ENCODE measurements around the gene GADL1.

GADL1 gene, protein sequence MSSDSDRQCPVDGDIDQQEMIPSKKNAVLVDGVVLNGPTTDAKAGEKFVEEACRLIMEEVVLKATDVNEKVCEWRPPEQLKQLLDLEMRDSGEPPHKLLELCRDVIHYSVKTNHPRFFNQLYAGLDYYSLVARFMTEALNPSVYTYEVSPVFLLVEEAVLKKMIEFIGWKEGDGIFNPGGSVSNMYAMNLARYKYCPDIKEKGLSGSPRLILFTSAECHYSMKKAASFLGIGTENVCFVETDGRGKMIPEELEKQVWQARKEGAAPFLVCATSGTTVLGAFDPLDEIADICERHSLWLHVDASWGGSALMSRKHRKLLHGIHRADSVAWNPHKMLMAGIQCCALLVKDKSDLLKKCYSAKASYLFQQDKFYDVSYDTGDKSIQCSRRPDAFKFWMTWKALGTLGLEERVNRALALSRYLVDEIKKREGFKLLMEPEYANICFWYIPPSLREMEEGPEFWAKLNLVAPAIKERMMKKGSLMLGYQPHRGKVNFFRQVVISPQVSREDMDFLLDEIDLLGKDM

DNA sequence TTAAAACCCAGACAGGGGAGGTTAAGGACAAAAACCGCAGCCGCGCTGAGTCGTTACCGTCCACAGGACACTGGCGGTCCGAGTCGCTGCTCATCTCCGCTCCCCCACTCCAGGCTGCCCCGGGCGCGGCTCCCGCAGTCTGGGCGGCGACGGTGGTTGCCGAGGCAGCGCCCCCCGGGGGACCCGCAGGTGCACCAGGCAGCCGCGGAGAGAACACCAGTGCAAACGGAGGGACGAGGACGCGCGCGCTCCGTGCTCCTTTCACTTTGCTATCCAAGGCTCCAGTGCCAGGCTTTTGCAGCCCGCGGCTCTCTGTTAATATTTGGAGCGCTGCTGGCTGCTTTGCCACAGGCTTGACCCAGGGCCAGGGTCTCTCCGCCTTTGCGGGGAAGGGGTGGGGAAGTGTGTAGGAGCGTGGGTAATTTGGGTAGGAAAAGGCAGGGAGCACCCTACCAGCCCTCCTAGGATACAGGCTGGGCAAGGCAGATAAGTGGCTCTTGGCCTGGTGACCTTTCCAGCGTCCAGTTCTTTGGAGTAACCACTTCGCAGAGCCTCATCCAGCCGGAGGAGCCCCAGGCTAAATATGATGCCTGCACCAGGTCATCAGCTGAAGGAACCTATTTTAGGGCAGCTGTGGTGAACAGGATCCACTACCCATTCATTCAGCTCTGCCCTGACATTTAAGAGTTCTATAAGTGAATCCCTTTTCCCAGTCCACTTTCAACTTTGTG is at the start of gene GADL1:
GADL1 (minus strand) TSS at position 141 of the 731 bp plus-strand sequence; CDS start at position 94, 47 bp downstream.
- DNase-seq (ENCODE audit: low spot score), result no peak

DNA sequence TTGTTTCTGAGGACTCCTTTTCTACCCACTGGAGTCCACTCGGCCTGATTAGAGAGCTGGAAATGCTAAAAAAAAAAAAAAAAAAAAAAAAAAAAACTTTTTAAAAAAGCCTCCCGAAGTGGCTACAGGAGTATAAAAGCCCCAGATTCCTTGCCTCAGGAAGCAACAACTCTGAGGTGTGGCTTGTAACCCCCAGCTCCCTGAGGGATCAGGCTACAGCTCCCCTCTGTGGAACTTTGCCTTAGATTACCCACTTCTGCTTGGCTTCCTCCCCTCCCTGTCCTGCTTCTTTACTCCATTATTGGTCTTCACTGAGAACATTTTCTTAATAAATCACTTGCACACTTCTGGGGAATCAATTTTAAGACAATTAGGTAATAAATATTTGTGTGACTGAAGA is 49.7 kb upstream of the GADL1 start:
- no peak for DNase-seq (ENCODE audit: low spot score)

DNA sequence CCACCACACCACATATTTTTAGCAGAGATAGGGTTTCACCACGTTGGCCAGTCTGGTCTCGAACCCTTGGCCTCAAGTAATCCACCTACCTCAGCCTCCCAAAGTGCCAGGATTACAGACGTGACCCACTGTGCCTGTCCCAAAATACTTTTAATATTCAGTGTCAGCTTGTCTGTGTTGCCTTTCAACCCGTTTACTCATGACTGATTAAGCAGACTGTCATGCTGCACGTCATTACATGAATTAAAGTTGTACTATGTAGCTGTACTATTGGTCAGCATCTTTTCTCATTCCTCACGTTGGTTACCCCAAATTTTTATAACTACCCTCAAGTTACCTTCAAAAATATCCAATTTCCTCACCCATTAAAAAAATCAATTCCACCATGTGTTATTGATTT is 48.7 kb upstream of the GADL1 start:
- DNase-seq (ENCODE audit: low spot score), result no peak

DNA sequence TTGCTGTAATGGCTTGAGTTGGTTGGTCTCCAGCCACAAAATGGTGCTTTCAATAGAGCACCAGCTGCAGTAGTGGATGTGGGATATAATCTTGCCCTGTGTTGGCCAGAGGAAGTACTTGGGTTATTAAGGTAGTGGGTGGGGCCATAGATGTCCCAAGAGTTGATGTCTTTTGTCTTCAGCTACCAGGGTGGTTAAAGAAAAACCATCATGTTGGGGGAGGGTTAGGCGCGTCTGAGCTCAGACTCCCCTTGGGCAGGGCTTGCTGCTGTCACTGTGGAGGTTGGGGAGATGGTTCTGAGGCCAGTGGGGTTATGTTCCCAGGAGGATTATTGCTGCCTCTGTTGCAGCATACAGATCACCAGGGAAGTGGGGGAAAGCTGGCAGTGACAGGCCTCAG is 46.9 kb upstream of the GADL1 start:
- DNase-seq (ENCODE audit: low spot score), result no peak

DNA sequence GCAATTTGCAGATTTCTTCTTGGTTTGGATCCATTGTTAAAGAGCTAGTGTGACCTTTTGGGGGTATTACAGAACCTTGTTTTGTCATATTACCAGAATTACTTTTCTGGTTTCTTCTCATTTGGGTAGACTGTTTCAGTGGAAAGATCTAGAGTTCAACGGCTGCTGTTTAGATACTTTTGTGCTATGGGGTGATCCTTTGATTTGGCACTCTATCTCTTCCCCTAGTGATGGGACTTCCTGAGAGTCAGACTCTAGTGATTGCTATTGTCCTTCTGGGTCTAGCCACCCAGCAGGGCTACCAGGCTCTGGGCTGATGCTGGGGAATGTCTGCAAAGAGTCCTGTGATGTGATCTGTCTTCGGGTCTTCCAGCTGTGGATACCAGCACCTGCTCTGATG is 46.3 kb upstream of the GADL1 start:
- no peak for DNase-seq (ENCODE audit: low spot score)

DNA sequence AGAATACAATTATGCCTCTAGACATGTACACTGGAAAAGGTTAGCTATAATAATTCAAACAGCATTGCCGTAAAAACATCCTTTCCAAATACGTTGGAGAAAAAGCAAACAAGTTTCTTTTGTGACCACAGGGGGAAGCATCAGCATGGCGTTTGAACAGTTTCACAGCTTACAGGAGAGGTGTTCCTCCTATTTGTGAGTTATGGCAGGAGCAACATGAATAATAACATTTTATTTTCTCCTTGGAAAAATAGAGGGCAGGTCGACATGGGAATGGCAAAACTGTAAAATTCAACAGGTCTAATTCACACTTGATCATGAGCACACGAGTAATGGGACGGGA is 39.7 kb upstream of the GADL1 start:
- DNase-seq (ENCODE audit: low spot score), result no peak

DNA sequence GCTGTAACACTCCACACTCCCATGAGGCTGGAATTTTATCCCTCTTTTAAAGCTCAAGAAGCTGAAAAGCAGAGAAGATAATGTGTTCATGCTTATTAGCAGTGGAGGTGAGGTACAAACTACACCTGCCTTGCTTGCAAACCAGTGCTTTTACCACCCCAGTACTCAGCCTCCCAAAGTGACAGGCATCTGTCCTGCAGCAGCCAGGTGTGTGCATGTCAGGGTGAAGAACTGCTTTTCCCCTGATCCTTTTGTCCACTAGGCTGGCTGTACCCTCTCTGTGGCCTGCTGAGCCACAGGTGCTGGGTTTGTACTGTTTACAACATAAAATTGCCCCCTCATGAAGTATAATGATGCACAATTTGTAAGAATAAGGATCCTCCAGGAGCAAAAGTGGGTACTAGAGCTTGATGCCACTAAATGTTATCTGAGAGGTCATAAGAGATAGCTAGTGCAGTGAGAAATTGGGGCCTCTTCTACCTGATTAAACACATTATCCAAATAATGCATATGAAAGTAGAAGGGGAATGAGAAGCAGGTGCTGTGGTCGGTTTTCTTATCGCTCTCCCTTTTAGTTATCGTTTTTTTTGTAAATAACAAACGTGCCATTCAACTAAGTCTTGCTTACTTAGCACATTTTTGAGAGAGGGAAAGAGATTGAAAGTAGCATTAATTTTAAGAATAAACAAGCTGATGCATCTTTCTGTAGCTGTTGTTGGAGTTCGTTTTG is 39.2 kb upstream of the GADL1 start:
- no peak for DNase-seq (ENCODE audit: low spot score)

DNA sequence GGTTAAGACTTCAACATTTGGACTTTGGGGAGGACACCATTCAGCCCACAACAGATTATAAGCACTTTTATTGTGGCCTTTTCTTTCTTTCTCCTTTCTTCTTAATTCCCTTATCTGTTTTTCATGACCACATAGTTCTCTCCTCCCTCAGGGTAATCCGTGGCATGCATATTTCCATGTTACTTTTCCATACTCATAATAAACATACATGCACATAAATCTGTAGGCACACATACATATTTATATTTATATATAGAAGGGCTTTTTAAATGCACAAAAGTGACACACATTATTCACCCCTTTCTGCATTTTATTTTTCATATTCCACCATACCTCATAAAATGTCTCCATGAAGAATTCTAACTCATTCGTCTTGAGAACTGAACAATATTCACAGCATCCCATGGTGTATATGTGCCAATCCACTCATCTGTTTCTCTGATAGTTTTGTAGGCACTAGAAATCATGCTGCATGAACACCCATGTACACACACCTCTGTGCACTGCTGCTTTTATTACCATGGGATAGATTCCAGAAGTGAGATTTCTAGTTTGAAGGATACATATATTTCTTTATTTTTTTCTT is 38.1 kb upstream of the GADL1 start:
- no peak for DNase-seq (ENCODE audit: low spot score)

DNA sequence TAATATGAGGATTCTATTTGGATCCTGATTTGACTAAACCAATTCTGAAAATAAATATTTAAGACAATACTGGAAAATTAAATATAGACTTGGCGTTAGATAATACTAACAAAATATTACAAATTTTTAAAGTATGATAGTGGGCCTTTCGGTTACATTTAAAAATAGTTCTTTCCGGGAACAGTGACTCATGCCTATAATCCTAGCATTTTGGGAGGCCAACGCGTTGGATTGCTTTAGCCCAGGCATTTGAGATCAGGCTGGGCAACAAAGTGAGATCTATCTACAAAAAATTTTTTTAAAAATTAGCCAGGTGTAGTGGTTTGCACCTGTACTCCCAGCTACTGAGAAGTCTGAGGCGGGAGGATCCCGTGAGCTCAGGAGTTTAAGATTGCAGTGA is 30.3 kb upstream of the GADL1 start:
- no peak for DNase-seq (ENCODE audit: low spot score)

DNA sequence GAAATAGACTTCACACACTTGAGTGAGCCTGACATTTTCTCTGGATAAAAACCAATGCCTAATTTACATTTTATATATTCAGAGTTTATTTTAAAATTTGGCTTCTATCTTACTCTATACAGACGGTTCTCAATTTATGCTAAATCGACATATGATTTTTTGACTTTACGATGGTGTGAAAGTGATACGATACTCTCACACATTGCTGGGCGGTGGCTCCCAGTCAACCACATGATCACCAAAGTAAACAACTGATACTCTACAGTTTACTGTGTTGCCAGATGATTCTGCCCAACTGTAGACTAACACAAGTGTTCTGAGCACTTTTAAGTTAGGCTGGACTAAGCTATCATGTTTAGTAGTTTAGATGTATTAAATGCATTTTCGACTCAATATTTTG is 25.1 kb upstream of the GADL1 start:
- no peak for DNase-seq (ENCODE audit: low spot score)

DNA sequence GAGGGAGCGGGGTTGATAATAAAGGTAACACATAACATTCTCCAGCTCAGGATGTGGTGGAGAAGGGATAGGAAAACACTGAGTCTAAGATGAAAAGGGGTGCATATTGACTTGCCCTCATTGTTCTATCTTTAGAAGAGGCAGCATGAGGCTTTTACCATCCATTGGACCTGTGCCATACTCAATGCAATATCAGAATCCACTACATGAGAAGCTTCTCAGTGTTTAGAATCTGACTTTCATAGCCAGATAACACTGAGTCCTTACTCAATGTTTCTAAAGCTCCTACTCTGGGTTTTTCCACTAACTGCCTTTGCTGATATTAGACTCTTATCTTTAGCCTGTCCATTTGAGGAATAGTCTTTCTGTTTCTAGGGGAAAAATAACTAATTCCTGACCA is 24.3 kb upstream of the GADL1 start:
- no peak for DNase-seq (ENCODE audit: low spot score)

DNA sequence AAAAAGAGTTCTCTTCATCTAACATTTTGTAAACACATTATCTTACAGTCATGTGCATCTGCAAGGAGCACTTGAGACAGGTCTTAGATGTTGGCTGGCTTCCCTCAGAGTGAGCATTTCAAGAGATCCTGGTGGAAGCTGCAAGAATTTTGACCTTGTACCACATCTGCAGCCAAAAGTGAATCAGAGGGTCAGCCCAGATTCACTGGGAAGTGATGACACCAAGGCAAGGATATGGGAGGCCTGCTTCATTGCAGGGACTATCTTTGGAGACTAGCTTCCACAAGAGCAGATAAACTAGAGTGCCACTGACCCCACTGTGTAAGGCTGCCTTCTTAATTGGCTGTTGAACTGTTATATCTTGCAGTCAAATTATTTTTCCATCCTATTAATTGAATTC is 21.3 kb upstream of the GADL1 start:
- DNase-seq (ENCODE audit: low spot score), result no peak

DNA sequence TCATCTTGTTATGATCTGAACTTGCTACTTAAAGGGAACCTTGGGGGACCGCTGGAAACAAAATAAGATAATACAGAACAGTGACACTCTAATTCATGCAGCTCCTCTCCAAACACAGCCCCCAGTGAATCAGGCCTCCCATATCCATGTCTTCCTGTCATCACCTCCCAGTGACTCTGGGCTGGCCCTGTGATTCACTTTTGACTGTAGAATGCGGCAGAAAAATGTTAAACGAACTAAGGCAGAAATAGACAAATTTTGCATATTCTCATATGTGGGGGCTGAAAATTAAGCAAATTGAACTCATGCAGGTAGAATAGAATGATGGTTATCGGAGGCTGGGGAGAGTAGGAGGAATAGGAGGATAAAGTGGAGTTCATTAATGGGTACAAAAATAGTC is 20.2 kb upstream of the GADL1 start:
- DNase-seq (ENCODE audit: low spot score), result no peak

DNA sequence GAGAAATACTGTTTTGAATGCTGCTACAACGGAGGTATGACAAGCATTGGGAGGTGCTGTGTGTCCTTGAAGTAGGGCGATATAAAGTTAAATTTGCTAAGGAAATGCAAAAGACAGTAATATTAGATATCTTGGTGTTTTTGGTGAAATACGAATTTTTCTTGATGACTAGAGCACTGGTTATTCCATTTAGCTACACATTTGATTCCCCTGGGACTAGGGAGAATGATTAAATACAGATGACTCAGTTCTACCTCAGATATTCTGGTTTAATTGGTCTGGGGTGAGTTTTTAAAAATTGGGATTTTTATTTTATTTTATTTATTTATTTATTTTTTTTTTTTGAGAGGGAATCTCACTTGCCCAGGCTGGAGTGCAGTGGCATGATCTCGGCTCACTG is 18.7 kb upstream of the GADL1 start:
- DNase-seq (ENCODE audit: low spot score), result no peak

DNA sequence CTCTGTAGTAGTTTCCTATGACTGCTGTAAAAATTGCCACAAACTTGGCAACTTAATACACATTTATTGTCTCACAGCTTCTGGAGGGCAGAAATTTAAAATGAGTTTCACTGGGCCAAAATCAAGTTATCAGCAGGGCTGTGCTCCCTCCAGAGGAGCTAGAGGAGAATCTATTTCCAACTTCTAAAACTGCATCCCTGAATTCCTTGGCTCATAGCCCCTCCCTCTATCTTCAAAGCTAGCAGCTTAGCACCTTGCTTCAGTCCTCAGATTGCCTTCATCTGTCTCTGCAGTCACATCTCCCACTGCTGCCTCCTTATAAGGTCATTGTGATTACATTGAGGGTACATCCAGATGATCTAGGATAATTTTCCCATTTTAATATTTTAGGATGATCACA is 17.8 kb upstream of the GADL1 start:
- no peak for DNase-seq (ENCODE audit: low spot score)

DNA sequence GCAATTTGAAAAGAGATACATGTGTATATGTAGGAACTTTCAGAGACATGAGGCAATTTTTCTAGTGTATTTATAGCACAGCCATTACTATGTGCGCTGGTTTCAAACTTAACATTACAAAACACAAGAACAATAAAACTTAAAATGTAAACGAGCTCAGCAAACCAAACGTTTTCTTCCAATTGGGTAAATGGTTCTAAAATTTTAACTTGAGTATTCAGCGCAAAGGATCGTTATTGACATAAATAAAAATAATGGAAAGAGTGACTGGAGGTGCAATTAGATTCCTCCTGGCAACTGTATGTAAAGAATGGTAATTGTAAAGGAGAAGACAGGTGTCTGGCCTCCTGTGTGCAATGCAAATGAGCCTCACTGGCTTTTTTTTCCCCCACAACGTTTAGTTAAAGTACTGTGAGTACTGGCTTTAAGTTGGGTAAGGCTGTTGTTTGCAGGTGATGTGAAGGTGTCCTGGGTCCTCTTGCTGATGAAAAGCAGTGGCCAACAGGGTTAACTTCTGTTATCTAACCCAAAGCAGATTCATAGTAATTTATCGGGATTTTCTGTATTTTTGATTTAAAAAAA is 14.1 kb upstream of the GADL1 start:
- DNase-seq (ENCODE audit: low spot score), result no peak

DNA sequence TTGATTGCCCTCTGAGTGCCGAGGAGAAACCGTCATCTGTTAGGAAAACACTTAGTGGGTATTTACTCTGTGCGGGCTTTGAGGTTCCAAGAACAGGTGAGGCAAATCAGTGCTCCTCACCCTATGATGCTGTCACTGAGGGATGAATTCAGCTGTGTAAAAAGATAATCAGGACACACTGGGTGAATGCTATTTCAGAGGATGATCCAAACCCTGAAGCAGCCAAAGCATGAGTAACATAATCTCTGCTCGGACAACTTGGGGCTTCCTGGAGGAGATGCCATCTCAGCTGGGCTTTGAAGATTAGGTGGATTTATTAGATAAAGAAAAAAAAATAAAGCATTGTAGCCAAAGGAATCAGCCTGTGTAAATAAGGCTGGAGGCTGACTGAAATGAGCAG is 10.5 kb upstream of the GADL1 start:
- no peak for DNase-seq (ENCODE audit: low spot score)

DNA sequence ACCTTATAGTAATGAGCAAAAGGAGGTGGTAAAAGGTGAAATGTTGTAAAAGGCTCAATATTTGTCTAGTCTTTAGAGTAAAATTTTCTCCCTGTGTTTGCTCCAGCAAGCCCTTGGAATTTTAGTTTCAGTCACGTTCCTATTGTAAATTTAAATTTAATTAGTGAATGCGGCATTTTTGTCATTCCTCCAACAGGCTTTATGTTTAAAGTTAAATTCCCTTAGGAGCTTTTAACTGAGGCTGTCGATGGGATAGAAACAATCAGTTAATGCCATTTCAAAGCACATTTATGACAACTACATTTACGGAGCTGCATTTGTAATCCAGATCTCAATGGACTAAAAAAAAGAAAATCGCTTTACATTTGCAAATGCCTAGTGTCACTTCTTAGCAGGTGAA is 868 bp upstream of the GADL1 start:
- DNase-seq (ENCODE audit: low spot score), result no peak

DNA sequence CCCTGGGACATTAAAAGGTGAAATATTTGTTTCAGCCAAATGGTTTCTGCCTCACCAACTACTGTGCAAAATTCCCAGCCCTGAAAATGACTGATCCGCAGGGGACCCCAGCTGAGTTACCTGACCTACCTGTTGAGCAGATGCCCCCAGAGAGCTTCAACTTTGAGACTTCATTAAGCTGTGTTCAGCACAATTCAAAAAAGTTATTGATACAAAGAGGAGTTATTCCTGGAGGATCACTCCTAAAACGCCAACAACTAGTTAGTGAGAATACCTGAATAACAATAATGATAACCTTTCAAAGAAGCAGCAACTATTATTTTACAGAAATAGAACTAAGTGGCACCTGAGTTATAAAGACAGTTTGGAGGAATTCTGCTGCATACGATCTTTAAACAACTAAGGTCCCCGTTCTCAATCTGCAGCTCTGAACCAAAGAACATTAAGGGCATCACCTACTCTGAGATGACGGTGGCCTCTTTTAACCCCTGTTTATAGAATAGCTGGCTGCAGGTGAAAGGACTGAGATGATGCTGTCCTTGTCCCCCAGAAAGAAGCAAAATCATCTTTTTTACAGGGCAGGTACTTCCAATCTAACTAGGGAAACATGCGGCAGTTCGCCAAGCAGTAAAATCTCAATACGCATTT is 659 bp downstream of the GADL1 start:
- DNase-seq (ENCODE audit: low spot score), result no peak

DNA sequence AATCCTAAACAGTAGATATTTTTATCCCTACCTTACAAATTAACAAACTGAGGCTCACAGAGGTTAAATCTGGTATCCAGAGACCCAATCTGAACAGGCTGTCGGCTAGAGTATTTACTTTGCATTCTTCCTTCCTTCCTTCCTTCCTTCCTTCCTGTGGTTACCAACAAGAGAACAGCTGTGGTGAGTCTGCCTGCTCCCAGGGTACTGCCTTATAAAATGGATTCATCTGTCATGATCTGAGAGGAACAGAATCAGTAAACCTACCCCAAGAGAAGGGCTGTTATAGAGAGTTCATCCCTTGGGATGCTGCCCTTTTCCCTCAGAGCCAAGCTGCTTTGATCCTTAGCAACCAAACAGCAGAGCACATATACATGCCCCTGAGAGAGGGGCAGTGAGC is 3.6 kb downstream of the GADL1 start:
- DNase-seq (ENCODE audit: low spot score), result no peak

DNA sequence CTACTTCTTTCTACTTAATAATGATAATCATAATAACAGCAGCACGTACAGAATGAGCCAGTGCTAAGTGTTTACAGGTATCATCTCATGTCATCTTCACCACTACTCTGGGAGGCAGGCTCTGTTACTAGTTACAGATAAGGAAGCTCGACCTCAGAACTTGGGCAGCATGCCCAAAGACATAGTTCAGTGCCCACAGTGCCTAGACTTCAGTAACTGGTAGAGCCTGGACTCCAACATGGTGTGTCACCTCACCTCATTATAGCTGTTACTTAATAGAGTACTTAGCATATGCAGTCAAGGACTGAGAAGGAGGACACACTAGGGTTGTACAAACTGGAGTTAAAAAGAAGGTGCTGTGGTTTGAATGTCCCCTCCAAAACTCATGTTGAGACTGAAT is 7.6 kb downstream of the GADL1 start:
- DNase-seq (ENCODE audit: low spot score), result no peak

DNA sequence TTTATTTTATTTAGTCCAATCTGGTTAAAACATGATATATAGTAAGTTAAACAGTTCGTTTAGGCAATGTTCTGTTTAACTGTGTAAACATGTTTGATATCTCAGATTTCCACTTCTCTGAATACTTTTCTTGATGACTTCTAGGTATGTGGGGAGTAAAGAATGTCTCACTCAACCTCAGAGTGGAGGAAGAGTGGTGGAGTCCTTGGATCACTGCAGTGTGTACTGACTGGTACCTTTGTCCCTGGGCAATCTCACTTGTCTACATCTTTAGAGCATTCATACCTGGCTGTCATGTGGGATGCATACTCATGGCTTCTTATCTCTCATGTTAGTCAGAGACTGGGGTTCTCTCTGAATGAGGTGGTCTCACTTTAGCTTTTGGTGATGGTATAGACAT is 15.6 kb downstream of the GADL1 start:
- no peak for DNase-seq (ENCODE audit: low spot score)
